ENCODE data around the gene ADAM12.
A peak's percentile ranks its signal among the peaks of the same experiment; 100 is the strongest.
"Not testable (repeated sequence)": the region's sequence is repeated elsewhere in the genome, so short reads cannot be mapped to it uniquely, and the experiment has no call there.

Gene ADAM12

GRCh38 chr10:126072622-126073021 lies 315.7 kb downstream of the ADAM12 start:
- FAIRE-seq, result no peak

- FAIRE-seq, result no peak
Observed at GRCh38 chr10:126070476-126071215, 317.6 kb downstream of the ADAM12 start.

- no peak for FAIRE-seq
Observed at GRCh38 chr10:126068322-126068721, 320.0 kb downstream of the ADAM12 start.

- FAIRE-seq, result no peak
Observed at GRCh38 chr10:126066456-126066855, 321.8 kb downstream of the ADAM12 start.

GRCh38 chr10:126065751-126066377 lies 322.4 kb downstream of the ADAM12 start:
- FAIRE-seq, result no peak

- no peak for FAIRE-seq
Observed at GRCh38 chr10:126064512-126064911, 323.8 kb downstream of the ADAM12 start.

- FAIRE-seq, result no peak
Observed at GRCh38 chr10:126063353-126063791, 324.9 kb downstream of the ADAM12 start.

GRCh38 chr10:126062131-126063032 lies 325.9 kb downstream of the ADAM12 start:
- FAIRE-seq, result peak; percentile 30

GRCh38 chr10:126061526-126061925 lies 326.8 kb downstream of the ADAM12 start:
- no peak for FAIRE-seq

GRCh38 chr10:126060261-126060931 lies 327.9 kb downstream of the ADAM12 start:
- no peak for FAIRE-seq

- FAIRE-seq, result peak; percentile 66
Observed at GRCh38 chr10:126059076-126059826, 329.0 kb downstream of the ADAM12 start.

- FAIRE-seq, result no peak
Observed at GRCh38 chr10:126058507-126058906, 329.8 kb downstream of the ADAM12 start.

GRCh38 chr10:126058104-126058503 lies 330.2 kb downstream of the ADAM12 start:
- FAIRE-seq, result no peak

- no peak for FAIRE-seq
Observed at GRCh38 chr10:126057494-126057893, 330.8 kb downstream of the ADAM12 start.

GRCh38 chr10:126054191-126054590 lies 334.1 kb downstream of the ADAM12 start:
- FAIRE-seq, result no peak

GRCh38 chr10:126052171-126052570 lies 336.1 kb downstream of the ADAM12 start:
- FAIRE-seq, result no peak

GRCh38 chr10:126049759-126050700 lies 338.2 kb downstream of the ADAM12 start:
- FAIRE-seq, result no peak

GRCh38 chr10:126047749-126048148 lies 340.5 kb downstream of the ADAM12 start:
- FAIRE-seq, result not testable (repeated sequence)

GRCh38 chr10:126046831-126047230 lies 341.4 kb downstream of the ADAM12 start:
- no peak for FAIRE-seq

GRCh38 chr10:126045861-126046260 lies 342.4 kb downstream of the ADAM12 start:
- no peak for FAIRE-seq

- no peak for FAIRE-seq
Observed at GRCh38 chr10:126043389-126043788, 344.9 kb downstream of the ADAM12 start.
